OCI-LY1 (cell line): ENCODE results near the gene TLE7.

Experiments used
- EZH2 ChIP-seq: fragments of 200-600 bp; sonication (generic), shearing (Covaris generic); IDR thresholded peaks from 2 replicates; pipeline ENCODE4 v1.8.0; 2017; ENCODE audit warnings: borderline replicate concordance, mixed run types, mild to moderate bottlenecking, antibody characterized with exemption, low read length, moderate library complexity, mixed read lengths
- TF ChIP-seq, protein P1 (sequence below): fragments of 200-600 bp; sonication (generic), shearing (Covaris generic); IDR thresholded peaks from 2 replicates; pipeline ENCODE4 v1.5.1; 2017; ENCODE audit warnings: mild to moderate bottlenecking, antibody characterized with exemption, low read length, moderate library complexity, mixed read lengths

DNA sequence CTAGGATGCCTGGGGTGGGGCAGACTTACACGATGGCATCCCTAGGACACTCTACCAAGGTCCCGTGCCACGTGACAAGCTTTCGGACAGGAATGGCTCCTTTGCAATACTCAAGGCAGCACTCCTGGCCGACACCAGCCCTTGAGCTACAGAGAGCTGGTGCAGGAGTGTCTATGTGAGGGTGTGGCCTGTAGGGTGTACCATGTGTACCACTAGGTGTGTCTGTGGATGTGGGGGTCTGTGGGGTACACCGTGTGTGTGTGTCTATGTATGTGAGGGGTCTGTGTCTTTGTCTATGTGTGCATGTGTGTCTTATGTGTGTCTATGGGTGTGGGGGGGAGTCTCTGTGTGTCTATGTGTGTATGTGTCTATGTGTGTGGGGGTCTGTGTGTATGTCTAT lies 1.9 kb upstream of the TLE7 start:
- TF ChIP-seq, protein P1, sequence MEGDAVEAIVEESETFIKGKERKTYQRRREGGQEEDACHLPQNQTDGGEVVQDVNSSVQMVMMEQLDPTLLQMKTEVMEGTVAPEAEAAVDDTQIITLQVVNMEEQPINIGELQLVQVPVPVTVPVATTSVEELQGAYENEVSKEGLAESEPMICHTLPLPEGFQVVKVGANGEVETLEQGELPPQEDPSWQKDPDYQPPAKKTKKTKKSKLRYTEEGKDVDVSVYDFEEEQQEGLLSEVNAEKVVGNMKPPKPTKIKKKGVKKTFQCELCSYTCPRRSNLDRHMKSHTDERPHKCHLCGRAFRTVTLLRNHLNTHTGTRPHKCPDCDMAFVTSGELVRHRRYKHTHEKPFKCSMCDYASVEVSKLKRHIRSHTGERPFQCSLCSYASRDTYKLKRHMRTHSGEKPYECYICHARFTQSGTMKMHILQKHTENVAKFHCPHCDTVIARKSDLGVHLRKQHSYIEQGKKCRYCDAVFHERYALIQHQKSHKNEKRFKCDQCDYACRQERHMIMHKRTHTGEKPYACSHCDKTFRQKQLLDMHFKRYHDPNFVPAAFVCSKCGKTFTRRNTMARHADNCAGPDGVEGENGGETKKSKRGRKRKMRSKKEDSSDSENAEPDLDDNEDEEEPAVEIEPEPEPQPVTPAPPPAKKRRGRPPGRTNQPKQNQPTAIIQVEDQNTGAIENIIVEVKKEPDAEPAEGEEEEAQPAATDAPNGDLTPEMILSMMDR, result no peak
- no peak for TF ChIP-seq EZH2
